GM18505 (cell line): ENCODE results near the gene SMIM41.
"Not testable (repeated sequence)": the region's sequence is repeated elsewhere in the genome, so short reads cannot be mapped to it uniquely, and the experiment has no call there.

ENCODE experiments used
- ATAC-seq: cut with Tn5 transposase; IDR thresholded peaks from one replicate; pipeline ENCODE4 v1.9.1; 2021; ENCODE audit not compliant: unreplicated experiment
- POLR2A ChIP-seq: IDR thresholded peaks from 4 replicates; pipeline ENCODE4 v1.6.1; 2011; ENCODE audit warnings: borderline replicate concordance; ENCODE audit not compliant: insufficient read depth, insufficient read length; ENCODE audit errors: extremely low read depth

SMIM41 gene

GRCh38 chr12:52089491-52089890 lies 10.0 kb downstream of the SMIM41 start:
- TF ChIP-seq POLR2A = no peak
- no peak for ATAC-seq

- ATAC-seq = no peak
- TF ChIP-seq POLR2A = no peak
Measured at GRCh38 chr12:52090291-52090690, 10.8 kb downstream of the SMIM41 start.

- no peak for ATAC-seq
- TF ChIP-seq POLR2A = no peak
Measured at GRCh38 chr12:52091061-52091460, 11.6 kb downstream of the SMIM41 start.

GRCh38 chr12:52091869-52092268 lies 12.4 kb downstream of the SMIM41 start:
- TF ChIP-seq POLR2A = no peak
- no peak for ATAC-seq

GRCh38 chr12:52093346-52093745 lies 13.8 kb downstream of the SMIM41 start:
- ATAC-seq = no peak
- no peak for TF ChIP-seq POLR2A

- TF ChIP-seq POLR2A = no peak
- ATAC-seq = no peak
Measured at GRCh38 chr12:52096332-52097044, 17.0 kb downstream of the SMIM41 start.

- no peak for ATAC-seq
- TF ChIP-seq POLR2A = no peak
Measured at GRCh38 chr12:52097045-52097666, 17.7 kb downstream of the SMIM41 start.

GRCh38 chr12:52104431-52105089 lies 25.1 kb downstream of the SMIM41 start:
- ATAC-seq = not testable (repeated sequence)

- ATAC-seq = not testable (repeated sequence)
Measured at GRCh38 chr12:52116222-52117125, 37.0 kb downstream of the SMIM41 start.

GRCh38 chr12:52117806-52118475 lies 38.4 kb downstream of the SMIM41 start:
- ATAC-seq = not testable (repeated sequence)

GRCh38 chr12:52119398-52120254 lies 40.1 kb downstream of the SMIM41 start:
- ATAC-seq = no peak
- no peak for TF ChIP-seq POLR2A
